ENCODE measurements around the gene TC2N.
"Not testable (repeated sequence)": the region's sequence is repeated elsewhere in the genome, so short reads cannot be mapped to it uniquely, and the experiment has no call there.

TC2N gene

DNA sequence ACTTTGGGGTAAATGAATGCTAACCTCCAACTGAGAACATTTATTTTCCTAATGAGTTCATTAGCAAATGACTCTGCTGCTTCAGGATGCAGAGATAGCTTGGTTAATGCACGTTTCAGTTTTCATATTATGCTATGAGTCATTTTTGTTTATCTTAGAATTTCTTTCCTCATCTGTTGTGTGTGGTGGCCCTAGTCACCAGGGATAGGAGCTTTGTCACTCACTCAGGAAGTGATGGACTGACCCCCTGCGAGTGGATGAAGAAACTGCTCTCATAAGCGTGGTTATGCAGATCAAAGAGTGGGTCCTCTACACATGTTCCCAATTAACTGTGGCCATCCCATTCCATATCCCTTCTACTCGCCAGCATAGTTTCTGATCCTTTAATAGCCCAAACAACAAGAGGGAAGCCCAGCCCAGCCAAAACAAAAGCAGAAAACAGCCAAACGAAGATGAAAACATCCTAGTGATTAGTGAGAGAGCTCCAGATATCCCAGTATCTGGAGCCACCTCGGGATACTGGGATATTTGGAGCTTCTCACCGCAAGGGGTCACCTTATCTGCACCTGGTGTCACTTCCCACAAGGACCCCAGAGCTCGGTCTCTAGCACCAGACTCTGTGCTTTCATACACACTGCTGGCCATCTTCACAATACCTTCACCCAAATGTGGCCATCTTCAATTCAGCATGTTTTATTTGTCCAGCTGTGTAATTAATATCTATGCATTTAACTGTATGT lies 8.6 kb downstream of the TC2N start:
- Histone ChIP-seq H3K27ac (peak overlapping the region in 1 of 2 donors; percentile 24), H3K4me3 (no peak overlapping the region)
- TF ChIP-seq, protein P1, sequence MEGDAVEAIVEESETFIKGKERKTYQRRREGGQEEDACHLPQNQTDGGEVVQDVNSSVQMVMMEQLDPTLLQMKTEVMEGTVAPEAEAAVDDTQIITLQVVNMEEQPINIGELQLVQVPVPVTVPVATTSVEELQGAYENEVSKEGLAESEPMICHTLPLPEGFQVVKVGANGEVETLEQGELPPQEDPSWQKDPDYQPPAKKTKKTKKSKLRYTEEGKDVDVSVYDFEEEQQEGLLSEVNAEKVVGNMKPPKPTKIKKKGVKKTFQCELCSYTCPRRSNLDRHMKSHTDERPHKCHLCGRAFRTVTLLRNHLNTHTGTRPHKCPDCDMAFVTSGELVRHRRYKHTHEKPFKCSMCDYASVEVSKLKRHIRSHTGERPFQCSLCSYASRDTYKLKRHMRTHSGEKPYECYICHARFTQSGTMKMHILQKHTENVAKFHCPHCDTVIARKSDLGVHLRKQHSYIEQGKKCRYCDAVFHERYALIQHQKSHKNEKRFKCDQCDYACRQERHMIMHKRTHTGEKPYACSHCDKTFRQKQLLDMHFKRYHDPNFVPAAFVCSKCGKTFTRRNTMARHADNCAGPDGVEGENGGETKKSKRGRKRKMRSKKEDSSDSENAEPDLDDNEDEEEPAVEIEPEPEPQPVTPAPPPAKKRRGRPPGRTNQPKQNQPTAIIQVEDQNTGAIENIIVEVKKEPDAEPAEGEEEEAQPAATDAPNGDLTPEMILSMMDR (IDR thresholded peaks at IDR 0.05) = no peak
- no peak for DNase-seq (ENCODE audit: low spot score)

DNA sequence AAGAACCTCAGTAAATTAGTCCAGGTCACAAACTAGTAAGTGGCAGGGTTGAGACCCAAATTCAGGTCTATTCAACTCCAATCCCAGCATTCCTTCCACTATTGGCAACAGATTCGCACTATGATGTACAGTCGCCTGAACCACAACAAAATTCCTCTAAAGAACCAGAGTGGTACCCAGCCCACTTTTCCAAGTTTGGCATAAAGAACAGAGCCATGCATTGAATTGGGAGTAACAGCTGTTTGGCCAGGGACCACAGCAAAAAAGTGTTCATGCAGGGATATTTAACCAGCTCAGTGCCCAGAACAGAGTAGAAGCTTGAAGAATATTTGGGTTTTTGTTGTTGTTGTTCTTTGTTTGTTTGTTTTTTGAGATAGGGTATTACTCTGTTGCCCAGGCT lies 9.7 kb downstream of the TC2N start:
- TF ChIP-seq, protein P1 (IDR thresholded peaks at IDR 0.05) = no peak
- no peak for DNase-seq (ENCODE audit: low spot score)
- Histone ChIP-seq H3K4me3 (no peak overlapping the region), H3K27ac (no peak overlapping the region)

DNA sequence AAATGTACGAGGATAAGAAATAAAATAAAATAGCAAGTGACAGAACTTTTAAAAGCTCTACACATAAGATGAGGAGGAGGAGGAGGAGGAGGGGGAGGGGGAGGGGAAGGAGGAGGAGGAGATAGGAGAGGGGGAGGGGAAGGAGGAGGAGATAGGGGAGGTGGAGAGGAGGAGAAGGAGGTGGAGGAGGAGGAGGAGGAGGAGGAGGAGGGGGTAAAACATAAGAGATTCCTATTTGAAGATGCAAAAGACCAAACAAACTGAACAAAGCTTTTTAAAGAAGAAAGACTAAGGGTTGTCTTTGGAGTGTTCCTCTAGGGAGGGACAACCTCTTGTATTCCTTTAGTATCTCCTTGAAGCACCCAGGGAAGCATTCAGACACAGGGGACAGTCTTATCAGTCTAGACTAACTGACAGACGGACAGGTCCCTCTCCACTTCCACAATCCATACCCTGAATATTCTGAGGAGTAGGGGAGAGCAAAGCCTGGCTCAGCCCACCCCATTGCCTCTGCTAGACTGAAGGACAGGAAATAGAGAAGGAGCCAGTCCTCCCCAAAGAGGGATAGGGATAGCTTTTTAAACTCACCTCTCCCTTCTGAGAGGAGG lies 12.9 kb downstream of the TC2N start:
- TF ChIP-seq, protein P1 (IDR thresholded peaks at IDR 0.05) = no peak
- H3K4me3 ChIP-seq = no peak overlapping the region
- peak overlapping the region in 1 of 2 donors; percentile 68 for H3K27ac ChIP-seq
- DNase-seq (ENCODE audit: low spot score) = no peak

DNA sequence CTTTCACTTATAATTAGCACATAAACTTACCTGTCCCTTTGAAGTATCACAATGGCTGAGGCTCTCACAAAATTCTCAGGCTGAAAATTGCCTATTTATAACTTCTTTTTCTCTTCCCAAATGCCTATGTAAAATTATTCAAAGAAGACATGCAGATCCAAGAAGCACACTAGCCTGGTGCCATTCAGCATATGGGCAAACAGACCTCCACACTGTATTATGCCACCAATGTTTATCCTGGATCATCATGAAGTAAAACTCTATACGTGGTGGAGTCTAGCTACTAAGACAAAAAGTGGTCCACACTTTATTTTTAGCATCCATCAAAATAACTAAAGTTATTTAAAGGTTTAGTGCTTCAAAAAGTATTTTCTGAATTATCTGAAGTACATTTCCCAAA lies 15.8 kb downstream of the TC2N start:
- Histone ChIP-seq H3K27ac (no peak overlapping the region), H3K4me3 (no peak overlapping the region)
- no peak for DNase-seq (ENCODE audit: low spot score)
- TF ChIP-seq, protein P1 (IDR thresholded peaks at IDR 0.05) = no peak

DNA sequence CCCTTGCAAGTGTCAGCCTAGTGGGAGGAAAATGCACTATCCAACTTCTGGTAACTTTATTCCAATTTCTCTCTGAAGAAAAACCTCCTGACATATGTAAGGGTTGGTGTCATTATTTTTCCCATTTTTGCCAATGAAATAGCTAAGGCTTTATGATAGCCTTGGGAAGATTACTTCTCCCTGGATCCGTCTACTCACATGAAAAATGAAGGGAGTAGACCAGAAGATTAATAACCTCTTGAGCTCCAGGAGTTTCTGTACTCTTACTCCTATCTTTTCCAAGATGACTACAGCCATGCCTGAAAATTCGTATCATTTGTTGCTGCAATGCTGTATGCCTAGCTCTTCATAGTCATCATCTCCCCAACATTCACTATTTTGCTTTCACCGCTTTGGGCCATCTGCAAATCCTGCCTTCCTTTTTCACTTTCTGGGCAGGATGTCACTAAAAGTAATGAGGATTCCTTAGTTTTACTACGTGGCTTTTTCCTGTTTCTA lies 18.8 kb downstream of the TC2N start:
- Histone ChIP-seq H3K27ac (no peak overlapping the region), H3K4me3 (no peak overlapping the region)
- TF ChIP-seq, protein P1 (IDR thresholded peaks at IDR 0.05) = no peak
- DNase-seq (ENCODE audit: low spot score) = no peak

DNA sequence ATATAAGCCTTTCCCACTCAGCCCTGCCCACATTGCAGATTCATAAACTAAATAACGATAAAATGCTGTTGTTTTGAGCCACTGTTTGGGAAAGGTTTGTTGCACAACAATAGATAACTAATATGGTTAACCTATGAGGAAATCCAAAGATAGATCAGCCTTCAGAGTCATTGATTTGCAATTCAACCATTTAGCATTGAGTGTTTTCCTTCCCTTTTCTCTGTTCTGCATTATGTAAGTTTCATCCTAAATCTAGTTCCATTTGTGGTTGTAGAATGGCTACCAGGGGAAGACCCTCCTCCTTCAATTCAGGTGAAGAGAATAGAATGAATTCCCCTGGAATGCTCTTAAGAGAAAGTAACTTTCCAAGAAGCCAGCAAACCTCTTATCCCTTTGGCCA lies 19.6 kb downstream of the TC2N start:
- TF ChIP-seq, protein P1 (IDR thresholded peaks at IDR 0.05) = no peak
- no peak for DNase-seq (ENCODE audit: low spot score)
- no peak overlapping the region for H3K4me3 ChIP-seq
- H3K27ac ChIP-seq = no peak overlapping the region

DNA sequence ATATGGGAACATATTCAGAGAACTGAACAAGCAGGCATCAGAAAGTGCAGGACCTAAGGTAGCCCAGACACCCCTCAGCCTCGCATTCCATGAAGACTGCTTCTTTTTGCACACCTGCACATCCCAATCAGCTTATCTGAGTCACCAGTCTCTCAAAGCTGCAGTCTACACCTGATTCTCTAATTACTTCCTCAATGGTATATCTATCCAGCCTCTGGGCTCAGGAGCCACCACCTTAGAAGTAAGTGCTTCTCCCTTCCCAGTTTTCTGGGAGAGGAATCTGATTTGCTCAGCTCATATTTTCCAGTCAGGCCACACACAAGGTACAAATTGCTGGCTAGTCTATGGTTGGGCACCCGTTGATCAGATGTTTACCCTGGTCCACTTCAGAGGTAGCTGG lies 21.7 kb downstream of the TC2N start:
- TF ChIP-seq, protein P1 (IDR thresholded peaks at IDR 0.05) = no peak
- H3K4me3 ChIP-seq = no peak overlapping the region
- DNase-seq (ENCODE audit: low spot score) = no peak
- no peak overlapping the region for H3K27ac ChIP-seq

DNA sequence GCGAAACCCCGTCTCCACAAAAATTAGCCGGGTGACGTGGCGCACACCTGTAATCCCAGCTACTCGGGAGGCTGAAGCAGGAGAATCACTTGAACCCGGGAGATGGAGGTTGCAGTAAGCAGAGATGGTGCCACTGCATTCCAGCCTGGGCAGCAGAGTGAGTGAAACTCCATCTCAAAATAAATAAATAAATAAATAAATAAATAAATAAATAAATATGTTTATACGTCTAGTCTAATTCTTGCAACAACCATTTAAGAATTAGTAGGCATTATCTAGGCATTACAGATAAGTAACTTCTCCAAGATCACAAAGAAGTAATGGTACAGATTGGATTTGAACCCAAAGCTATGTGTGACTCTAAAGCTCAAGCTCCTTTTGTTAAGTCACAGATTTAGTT lies 22.3 kb downstream of the TC2N start:
- DNase-seq (ENCODE audit: low spot score); H3K27ac ChIP-seq; H3K4me3 ChIP-seq: not testable (repeated sequence)

All from coronary artery (tissue), 2 donors.